Measurements from ENCODE around the gene ZNF775.

ZNF775 gene

GRCh38 chr7:150346922-150347321 is 32.2 kb upstream of the ZNF775 start:
- no peak for DNase-seq (ENCODE audit: low read depth, low spot score)

DNA sequence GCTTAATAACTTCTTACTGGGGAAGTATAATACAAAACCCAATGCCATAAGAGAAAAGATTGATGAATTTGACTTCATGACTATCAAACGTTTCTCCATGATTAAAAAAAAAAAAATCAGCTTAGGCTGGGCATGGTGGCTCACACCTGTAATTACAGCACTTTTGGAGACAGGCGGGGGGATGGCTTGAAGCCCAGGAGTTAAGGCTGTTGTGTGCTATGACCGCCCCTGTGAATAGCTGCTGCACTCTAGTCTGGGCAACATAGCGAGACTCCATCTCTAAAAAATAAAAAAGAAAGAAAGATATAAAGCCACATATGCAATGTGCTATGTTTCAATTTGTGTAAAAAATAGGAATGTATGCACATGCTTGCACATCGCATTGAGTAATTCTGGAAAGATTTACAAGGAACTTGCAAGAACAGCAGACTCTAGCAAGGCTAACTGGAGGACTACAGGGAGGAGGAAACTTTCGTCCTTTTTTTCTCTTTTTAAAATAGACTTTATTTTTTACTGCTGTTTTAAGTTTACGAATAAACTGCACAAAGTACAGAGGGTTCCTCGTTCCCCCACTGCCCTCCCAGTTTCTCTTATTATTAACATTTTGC is 27.4 kb upstream of the ZNF775 start:
- no peak for DNase-seq (ENCODE audit: low read depth, low spot score)

GRCh38 chr7:150355666-150356059 is 23.5 kb upstream of the ZNF775 start:
- DNase-seq (ENCODE audit: low read depth, low spot score) = no peak

DNA sequence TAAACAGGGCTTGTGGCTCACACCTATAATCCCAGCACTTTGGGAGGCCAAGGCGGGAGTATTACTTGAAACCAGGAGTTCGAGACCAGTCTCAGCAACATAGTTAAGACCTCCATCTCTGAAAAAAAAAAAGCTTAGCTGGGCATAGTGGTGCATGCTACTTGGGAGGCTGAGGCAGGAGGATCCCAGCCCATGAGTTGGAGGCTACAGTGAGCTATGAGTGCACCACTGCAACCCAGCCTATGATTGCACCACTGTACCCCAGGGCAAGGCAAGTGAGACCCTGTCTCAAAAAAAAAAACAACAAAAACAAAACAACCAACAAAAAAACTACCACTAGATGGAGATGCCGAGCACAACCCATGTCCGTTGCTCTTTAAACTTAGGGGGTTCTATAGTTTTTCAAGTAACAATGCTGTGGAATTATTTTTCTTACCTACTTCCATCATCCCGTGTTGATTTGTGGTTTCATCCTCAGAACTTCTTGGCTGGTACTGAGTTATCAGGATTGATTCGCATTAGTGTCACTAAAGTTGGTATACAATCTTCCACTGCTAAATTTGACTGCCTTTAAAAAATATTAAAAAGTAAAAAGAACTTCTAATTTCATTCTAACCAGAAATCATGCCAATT is 22.7 kb upstream of the ZNF775 start:
- no peak for DNase-seq (ENCODE audit: low read depth, low spot score)

GRCh38 chr7:150357270-150357669 is 21.9 kb upstream of the ZNF775 start:
- DNase-seq (ENCODE audit: low read depth, low spot score) = no peak

DNA sequence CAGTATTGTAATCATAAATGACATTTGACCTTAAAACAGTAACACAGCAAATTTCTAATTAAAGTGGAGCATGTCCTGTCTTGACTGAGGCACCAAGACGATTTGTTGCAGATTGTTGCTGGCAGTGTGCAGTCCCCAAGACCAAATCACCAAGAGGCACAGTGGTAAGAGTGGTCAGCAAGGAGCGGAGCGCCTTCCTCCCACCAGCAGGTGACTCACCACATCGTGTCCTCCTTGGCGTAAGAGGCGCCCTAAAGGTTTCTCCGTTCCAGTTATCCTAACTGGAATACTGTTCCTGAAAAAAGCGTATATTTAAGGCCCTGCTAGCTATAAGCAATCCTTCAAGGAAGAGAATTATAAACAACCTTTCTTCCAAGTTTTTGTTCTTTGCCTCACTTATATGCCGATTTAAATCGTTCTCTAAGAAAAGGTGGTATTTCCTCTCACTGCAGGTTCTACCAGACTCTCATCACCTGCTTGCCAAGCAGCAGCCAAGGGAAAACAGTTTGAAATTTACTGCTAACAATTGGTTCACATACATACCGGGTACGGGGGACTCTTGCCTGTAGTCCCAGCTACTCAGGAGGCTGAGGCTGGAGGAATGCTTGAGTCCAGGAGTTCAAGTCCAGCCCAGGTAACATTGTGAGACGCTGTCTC is 21.2 kb upstream of the ZNF775 start:
- no peak for DNase-seq (ENCODE audit: low read depth, low spot score)

- DNase-seq (ENCODE audit: low read depth, low spot score) = no peak
Measured at GRCh38 chr7:150358433-150358832, 20.7 kb upstream of the ZNF775 start.

DNA sequence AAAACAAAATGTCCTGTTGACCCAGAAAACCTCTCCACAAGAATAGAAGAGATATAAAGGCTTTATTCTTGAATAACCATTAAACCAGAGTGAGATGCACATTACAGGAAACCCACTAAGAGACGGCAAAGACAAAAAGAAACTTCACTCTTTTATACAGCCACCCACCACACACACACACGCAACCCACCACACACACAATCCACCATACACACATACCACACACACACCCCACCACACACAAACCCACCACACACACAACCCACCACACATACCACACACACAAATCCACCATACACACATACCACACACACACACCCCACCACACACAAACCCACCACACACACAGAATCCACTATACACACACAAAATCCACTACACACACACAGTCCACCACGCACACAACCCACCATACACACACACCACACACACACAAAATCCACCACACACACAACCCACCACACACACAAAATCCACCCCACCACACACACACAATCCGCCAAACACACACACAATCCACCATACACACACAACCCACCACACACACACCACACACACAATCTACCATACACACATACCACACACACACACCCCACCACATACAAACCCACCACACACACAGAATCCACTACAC is 20.0 kb upstream of the ZNF775 start:
- DNase-seq (ENCODE audit: low read depth, low spot score) = no peak

- no peak for DNase-seq (ENCODE audit: low read depth, low spot score)
Measured at GRCh38 chr7:150359622-150360362, 19.3 kb upstream of the ZNF775 start.

- DNase-seq (ENCODE audit: low read depth, low spot score) = no peak
Measured at GRCh38 chr7:150360363-150361058, 18.6 kb upstream of the ZNF775 start.

DNA sequence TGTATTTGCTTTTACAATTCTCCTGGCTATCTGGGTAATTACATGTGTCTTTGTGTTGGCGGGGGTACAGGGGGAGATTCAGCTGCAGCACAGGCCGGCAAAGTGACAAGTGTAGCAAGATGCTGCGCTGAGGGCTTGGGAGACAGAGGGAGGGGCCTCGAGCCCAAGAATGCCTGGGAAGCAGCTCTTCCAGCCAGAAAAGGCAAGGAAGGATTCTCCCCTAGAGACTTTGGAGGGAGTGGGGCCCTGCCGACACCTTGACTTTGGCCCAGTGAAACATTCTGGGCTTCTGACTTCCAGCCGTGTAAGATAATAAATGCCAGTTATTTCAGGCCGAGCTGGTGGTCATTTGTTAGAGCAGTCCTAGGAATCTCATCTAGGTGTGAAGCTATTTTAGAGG is 17.7 kb upstream of the ZNF775 start:
- no peak for DNase-seq (ENCODE audit: low read depth, low spot score)

- DNase-seq (ENCODE audit: low read depth, low spot score) = no peak
Measured at GRCh38 chr7:150361807-150362621, 17.1 kb upstream of the ZNF775 start.

DNA sequence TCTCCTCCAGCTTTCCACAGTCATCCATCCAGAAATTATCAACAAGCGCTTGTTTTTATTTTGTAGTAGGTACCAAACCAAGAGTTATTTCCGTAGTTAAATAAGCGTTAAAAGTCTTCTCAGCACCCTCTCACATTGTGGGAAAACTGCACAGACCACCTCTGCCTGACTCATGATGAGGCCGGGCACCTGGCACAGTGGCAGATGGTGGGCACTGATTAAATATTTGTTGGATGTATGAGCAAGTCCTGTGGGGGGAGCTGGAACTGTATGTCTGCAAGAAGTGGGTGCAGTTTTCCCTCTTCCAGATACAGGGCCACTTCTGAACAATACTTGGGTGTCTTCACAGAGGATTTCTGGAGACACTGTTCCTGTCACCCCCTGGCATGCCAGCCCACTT is 15.8 kb upstream of the ZNF775 start:
- no peak for DNase-seq (ENCODE audit: low read depth, low spot score)

- DNase-seq (ENCODE audit: low read depth, low spot score) = no peak
Measured at GRCh38 chr7:150363872-150364271, 15.3 kb upstream of the ZNF775 start.

- DNase-seq (ENCODE audit: low read depth, low spot score) = no peak
Measured at GRCh38 chr7:150365194-150365593, 13.9 kb upstream of the ZNF775 start.

- no peak for DNase-seq (ENCODE audit: low read depth, low spot score)
Measured at GRCh38 chr7:150365673-150366398, 13.3 kb upstream of the ZNF775 start.

GRCh38 chr7:150367677-150368095 is 11.4 kb upstream of the ZNF775 start:
- no peak for DNase-seq (ENCODE audit: low read depth, low spot score)

GRCh38 chr7:150368096-150368883 is 10.8 kb upstream of the ZNF775 start, which contains the start of gene REPIN1:
REPIN1 (plus strand) TSS chr7:150368822; CDS start chr7:150369712, 890 bp downstream.
- DNase-seq (ENCODE audit: low read depth, low spot score) = no peak
